ENCODE results near the gene MPC2. TPM values are rescaled to one million over a fixed set of nuclear protein-coding genes. Genes with fewer than 3 reads are reported as not detected.
"Not testable (repeated sequence)": the region's sequence is repeated elsewhere in the genome, so short reads cannot be mapped to it uniquely, and the experiment has no call there.

The MPC2 gene
- total RNA-seq, 2 donors from 2014 or later: 153 to 172 TPM

DNA sequence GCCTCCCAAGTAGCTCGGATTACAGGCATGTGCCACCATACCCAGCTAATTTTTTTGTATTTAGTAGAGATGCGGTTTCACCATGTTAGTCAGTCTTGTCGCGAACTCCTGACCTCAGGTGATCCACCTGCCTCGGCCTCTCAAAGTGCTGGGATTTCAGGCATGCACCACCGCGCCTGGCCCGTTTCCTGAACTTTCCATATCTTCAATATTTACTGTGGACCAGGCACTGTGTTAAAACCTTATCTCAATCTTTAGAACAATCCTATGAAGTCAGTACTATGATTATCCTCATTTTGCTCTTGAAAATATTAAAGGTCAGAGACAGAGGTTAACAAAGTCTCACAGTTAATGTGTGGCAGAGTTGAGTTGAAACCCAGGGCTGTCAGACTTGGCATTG is 21.3 kb downstream of the MPC2 start:
- no peak for DNase-seq
- ATAC-seq: no peak
- intact Hi-C loops (cut with DNase I): no loop called here

GRCh38 chr1:167913895-167914496 is 22.9 kb downstream of the MPC2 start, which contains the start of gene ADCY10:
ADCY10 (minus strand) TSS chr1:167914134; CDS start chr1:167905140, 8,994 bp downstream.
- intact Hi-C loops (cut with DNase I): no loop called here
- ATAC-seq: peak in 1 of 2 donors; percentile 19
- DNase-seq: no peak

GRCh38 chr1:167912294-167912693 is 24.6 kb downstream of the MPC2 start:
- ATAC-seq (no peak), DNase-seq (no peak)
- intact Hi-C loops (cut with DNase I): no loop called here

DNA sequence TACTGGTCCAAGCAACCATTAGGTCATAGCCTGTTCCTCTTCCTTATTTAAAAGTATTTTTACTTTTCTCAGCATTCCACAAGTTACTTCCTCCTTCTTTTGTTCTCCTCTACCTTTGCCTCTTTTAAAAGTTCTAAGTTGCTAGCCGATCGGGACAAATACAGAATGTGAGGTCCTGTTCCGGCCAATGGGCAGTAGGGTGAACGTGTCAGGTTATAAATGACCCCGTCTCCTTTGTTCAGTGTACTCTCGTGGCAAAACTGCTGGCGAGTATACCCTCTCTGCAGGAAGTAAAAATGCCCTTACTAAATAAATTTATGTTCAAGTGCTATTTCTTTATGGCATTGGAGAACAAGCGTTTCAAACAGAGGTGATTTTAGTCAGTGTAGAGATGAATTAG is 25.5 kb downstream of the MPC2 start:
- intact Hi-C loops (cut with DNase I): no loop called here
- DNase-seq: no peak
- ATAC-seq: no peak

- no peak for DNase-seq
- intact Hi-C loops (cut with DNase I): no loop called here
- peak in 1 of 2 donors; percentile 47 for ATAC-seq
Observed at GRCh38 chr1:167910530-167910929, 26.3 kb downstream of the MPC2 start.

DNA sequence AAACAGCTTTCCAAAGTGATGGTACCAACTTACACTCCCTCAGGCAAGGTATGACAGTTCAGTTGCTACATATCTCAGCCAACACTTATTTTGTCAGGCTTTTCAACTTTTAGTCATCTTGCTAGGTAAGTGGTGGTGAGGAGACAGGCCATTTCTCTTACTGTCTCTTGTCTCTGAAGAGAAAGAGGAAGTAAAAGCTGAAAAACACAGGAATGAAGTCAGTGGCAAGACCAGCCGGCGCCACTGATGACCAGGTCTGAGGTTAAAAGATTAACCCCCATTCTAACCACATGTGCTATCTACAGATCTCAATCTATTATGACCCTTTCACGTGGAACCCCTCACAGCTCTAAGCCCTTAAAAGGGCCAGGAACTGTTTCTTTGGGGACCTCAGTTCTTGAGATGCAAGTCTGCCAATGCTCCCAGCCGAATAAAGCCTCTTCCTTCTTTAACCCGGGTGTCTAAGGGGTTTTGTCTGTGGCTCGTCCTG is 27.1 kb downstream of the MPC2 start:
- ATAC-seq (no peak), DNase-seq (no peak)
- intact Hi-C loops (cut with DNase I): no loop called here

DNA sequence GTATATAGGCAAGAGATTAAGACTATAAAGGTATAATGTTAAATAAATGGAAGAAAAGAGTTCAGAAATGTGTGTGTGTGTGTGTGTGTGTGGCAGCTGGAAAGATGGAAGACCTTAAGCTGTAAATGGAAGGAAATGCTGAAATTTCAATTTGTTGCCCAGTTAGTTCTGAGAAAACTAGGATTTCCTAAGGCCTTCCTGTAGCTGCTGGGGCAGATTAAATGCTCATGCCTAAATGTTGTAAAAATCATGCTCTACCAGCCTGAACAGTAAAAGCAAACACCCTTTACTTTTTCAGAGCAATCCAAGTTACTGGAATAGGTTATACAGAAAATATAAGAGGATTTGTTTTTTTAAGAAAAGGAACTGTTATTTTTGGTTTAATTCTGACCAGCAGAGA is 31.2 kb downstream of the MPC2 start:
- intact Hi-C loops (cut with DNase I): no loop called here
- no peak for DNase-seq
- ATAC-seq: peak in 1 of 2 donors; percentile 67

- DNase-seq (no peak), ATAC-seq (peak in 1 of 2 donors; percentile 83)
- intact Hi-C loops (cut with DNase I): no loop called here
Observed at GRCh38 chr1:167905182-167905581, 31.7 kb downstream of the MPC2 start.

DNA sequence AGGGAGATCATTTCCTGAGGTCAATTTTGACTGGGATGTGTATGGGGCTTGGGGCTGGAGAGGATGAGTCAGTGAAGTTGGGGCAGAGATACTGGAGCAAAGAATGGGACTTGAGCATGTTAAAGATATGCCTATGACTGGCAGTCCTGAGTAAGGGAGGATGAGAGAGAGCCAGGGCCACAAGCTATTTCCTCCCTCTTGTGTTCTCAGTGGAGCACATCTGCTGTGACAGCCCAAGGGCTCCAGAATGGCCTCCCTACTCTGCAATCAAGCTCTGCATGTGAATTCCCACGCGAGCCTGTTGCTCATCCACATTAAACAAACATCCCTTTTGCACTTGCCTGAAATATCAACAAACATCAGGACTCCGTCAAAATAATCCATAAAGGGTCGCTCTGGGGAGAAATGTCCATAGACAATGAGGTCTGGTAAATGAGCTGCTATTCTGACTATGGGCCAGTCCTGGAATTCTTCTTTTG is 32.2 kb downstream of the MPC2 start:
- DNase-seq: no peak
- peak; percentile 36 to 69 for ATAC-seq
- intact Hi-C loops (cut with DNase I): no loop called here

GRCh38 chr1:167900907-167901306 is 36.0 kb downstream of the MPC2 start:
- DNase-seq (no peak), ATAC-seq (no peak)
- intact Hi-C loops (cut with DNase I): no loop called here

- peak; percentile 65 to 93 for ATAC-seq
- peak; percentile 39 for DNase-seq
- intact Hi-C loops (cut with DNase I): no loop called here
Observed at GRCh38 chr1:167899253-167899681, 37.6 kb downstream of the MPC2 start.

DNA sequence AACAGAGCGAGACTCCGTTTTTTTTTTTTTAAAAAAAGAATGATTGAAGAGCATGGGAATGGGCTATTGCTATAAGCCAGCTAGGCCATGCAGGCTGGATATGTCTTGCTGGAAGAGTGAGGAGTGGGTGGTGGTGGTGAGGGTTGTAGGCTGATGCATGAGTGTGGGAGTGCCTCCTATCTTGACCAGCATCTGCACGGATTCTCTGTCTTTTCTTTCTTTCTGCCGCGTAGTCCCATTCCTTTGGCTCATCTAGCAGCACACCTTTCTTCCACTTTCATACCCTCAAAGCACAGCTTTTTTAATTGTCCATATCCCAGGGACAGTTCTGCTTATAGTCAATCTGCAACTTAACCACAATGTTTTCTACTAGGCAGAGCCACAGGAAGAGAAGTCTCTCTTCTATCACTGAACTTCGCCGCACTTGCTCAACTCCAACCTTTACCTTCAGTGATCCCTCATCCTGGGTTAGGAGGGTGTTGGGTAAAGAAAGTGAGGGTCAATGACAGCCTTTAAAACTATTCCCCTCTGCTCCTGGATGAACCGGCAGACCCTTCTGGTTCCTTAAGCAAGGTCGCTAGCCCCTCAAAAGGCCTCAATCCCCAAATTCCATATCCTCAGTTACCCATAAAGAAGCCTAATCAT is 38.2 kb downstream of the MPC2 start:
- intact Hi-C loops (cut with DNase I): no loop called here
- no peak for ATAC-seq

DNA sequence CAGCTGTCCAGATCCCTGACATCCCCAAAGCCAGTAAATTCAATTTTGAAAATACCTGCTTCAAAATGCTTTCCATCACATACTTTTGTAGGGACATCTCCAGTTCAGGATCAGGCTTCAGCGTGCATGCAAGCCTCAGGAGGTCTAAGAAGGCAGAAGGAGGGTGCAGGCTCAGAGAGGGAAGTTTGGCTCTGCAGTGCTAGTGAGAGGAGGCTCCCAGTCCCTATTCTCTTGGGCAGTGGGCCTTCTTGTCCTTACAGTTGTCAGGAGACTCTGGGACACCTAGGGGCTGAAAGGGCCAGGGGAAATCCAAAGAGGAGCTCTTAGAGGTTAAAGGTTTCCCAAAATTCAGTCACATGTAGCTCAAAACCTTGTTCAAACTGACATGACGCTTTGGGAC is 43.1 kb downstream of the MPC2 start:
- DNase-seq: no peak
- ATAC-seq: no peak
- intact Hi-C loops (cut with DNase I): no loop called here

More for the DNA sequence above, 38.2 kb downstream of the MPC2 start:
- DNase-seq: no peak

- ATAC-seq: no peak
- DNase-seq: no peak
- intact Hi-C loops (cut with DNase I): no loop called here
Observed at GRCh38 chr1:167890400-167890799, 46.5 kb downstream of the MPC2 start.

DNA sequence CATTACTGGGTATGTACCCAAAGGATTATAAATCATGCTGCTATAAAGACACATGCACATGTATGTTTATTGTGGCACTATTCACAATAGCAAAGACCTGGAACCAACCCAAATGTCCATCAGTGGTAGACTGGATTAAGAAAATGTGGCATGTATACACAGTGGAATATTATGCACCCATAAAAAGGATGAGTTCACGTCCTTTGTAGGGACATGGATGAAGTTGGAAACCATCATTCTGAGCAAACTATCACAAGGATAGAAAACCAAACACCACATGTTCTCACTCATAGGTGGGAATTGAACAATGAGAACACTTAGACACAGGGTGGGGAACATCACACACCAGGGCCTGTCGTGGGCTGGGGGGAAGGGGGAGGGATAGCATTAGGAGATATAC is 49.7 kb downstream of the MPC2 start:
- intact Hi-C loops (cut with DNase I); DNase-seq; ATAC-seq: not testable (repeated sequence)

DNA sequence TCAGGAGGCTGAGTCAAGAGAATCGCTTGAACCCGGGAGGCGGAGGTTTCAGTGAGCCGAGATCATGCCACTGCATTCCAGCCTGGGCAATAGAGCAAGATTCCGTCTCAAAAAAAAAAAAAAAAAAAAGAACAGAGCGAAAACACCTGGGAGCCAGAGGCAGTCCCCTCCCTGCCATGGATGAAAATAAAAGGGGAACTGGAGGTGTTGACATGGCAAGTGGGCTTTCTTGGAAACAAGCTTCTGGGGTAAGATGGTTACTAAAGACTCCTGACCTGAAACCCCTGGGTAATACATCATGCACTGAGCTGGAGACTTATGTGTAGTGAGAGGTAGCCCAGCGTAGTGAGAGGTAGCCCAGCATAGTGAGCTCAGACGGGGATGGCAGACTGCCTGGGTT is 54.5 kb downstream of the MPC2 start:
- intact Hi-C loops (cut with DNase I): no loop called here
- DNase-seq: no peak
- ATAC-seq: no peak

- intact Hi-C loops (cut with DNase I): no loop called here
- ATAC-seq (no peak), DNase-seq (no peak)
Observed at GRCh38 chr1:167881786-167882185, 55.1 kb downstream of the MPC2 start.

DNA sequence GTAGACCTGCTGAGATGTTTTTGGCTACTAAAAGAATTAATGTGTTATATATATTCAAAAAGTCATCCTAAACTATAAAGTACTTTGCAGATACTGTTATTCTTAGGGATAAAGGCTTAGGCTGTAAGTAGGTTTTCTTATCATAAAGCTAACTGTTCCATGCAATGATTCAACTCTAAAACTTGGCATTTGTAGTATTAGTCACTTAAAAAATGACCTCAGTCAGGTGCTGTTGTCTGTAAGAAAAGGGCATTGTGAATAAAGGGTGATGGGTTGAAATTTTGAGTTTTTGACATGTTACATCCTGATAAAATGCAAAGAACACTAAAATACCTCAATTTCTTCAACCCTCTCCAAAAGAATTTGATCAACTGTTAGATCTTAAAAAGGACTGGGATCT is 55.8 kb downstream of the MPC2 start:
- intact Hi-C loops (cut with DNase I): no loop called here
- ATAC-seq (peak in 1 of 2 donors; percentile 31), DNase-seq (no peak)

DNA sequence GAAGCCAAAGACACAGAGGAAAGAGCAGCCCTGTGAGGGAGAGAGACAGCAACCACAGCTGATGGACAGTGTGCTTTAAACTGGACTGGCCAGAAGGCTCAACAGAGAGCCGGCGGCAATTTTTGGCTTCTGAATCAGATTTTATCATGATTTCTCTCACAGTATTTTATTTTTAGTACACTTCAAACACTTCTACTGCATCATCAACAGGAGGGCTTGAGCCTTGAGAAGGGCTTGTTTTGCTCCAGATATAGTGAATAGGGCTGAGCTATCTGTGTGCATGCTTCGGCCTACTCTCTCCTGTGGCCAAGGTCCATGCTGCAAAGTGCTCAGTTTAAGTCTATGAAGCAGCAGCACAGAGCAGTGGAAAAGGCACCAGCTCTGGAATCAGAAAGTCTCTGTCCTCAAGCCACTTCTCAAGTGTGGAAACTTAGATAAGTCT is 56.3 kb downstream of the MPC2 start:
- ATAC-seq: peak; percentile 84 to 91
- intact Hi-C loops (cut with DNase I): no loop called here
- no peak for DNase-seq

GRCh38 chr1:167879508-167879907 is 57.4 kb downstream of the MPC2 start:
- ATAC-seq (no peak), DNase-seq (no peak)
- intact Hi-C loops (cut with DNase I): no loop called here
